Measurements from ENCODE around the gene ARHGAP10. TPM values are rescaled to one million over a fixed set of nuclear protein-coding genes. Genes with fewer than 3 reads are reported as not detected.

Gene ARHGAP10
- total and polyA plus RNA-seq, 10 of the 15 experiments (the other 5 are each of a cell fraction or from before 2014, with no cell fraction given) = 1.3 to 25.8 (median 17.2) TPM

DNA sequence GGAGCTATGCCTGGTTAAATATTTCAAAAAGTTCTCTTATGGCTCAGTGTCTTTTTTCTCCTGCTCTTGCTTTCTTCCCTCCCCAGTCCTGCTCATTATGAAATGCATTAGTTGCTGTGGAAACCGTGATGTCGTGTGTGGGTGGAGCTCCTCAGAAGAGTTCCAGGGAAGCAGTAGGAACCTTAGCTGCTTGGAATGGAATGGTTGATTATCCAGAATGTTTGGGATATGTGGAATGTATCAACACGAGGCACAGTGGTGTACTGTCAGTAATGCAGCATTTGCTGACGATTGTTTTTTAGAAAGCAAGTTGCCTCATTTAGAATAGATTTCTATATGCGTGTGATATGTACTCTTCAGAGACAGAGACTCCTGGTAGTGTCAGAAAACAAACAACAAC, 333.2 kb downstream of the ARHGAP10 start:
- intact Hi-C loops (cut with micrococcal nuclease; ENCODE audit: unreplicated experiment) = no loop called here
- BruUV-seq (replicated peaks) = no TSS peak

DNA sequence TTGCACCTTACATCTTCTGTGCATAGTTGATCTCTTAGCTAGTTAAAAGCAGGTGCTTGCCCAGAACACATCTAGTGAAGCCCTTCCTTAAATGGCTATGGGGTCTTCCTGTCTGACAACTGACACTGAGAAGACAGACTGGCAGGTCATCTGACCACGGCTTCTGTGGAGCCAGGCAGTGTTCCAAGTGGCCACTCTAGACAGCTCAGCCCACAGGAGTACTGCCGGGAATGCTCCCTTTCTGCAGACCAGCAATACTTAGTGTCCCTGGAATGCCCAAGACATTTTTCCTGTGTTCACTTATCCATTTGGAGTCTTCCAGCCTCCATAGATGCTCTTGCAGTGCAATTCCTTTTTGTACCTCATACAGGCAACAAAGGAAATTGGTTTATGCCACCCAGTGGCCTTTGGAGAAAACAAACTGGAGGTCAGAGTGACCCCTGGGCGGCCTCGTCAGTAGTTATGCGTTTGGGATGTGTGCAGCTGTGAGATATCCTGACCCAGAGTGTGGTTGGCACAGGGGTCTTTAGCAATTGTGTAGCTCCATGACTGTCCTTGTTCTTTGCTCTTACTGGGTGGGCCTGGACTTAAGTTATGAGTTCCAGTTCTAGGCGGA, 335.5 kb downstream of the ARHGAP10 start:
- H3K27me3 ChIP-seq (replicated peaks in 1 of 2; ENCODE audit: control insufficient read depth in 2 of 2, insufficient read depth in 2 of 2, low read length in 1 of 2) = no peaks in the 10 kb centered on the region
- no peak overlapping the region for H3K4me3 ChIP-seq
- no peak overlapping the region for H2AFZ ChIP-seq (ENCODE audit: control insufficient read depth, low read depth, low read length)
- no peak for FAIRE-seq
- H3K36me3 ChIP-seq (ENCODE audit: control insufficient read depth in 2 of 2, insufficient read depth in 2 of 2, low read length in 1 of 2) = peaks cover 7 to 21% of the 10 kb centered on the region in 2 experiments
- H3K27ac ChIP-seq (ENCODE audit: control insufficient read depth, insufficient read depth) = no peak overlapping the region
- CTCF ChIA-PET = interaction anchor here (1.0 kb wide), 1 partner anchor 144 kb away, joined by 3 read pairs; no protein-coding TSS in a partner anchor
- H3K4me1 ChIP-seq (ENCODE audit: control insufficient read depth, insufficient read depth, low read length) = no peaks in the 10 kb centered on the region
- no peak overlapping the region for H3K9ac ChIP-seq (ENCODE audit: control insufficient read depth, insufficient read depth, low read length)
- intact Hi-C loops (cut with micrococcal nuclease; ENCODE audit: unreplicated experiment) = no loop called here
- no peaks in the 10 kb centered on the region; the same call in 2 of the 3 replicates for H3K9me3 ChIP-seq (replicated peaks; ENCODE audit: control insufficient read depth, insufficient read depth, low read length)
- ATAC-seq = no peak
- H3K4me2 ChIP-seq (ENCODE audit: control insufficient read depth, insufficient read depth) = no peak overlapping the region
- SMC1A ChIA-PET (ENCODE audit: uncharacterized antibody, unreplicated experiment) = no interaction called here
- RAD21 ChIA-PET (ENCODE audit: unreplicated experiment) = no interaction called here
- no peaks in the 10 kb centered on the region for H3K79me2 ChIP-seq (ENCODE audit: control insufficient read depth, insufficient read depth, low read length)
- BruUV-seq (replicated peaks) = no TSS peak
- POLR2A ChIA-PET = no interaction called here
- WGBS (ENCODE audit: insufficient coverage, insufficient replicate concordance, low lambda C conversion rate, missing lambda C conversion rate) = 89% methylated on average over 6 of the region's 6 CpGs
- DNase-seq (ENCODE audit: low read depth, low spot score) = no peak
- H4K20me1 ChIP-seq (ENCODE audit: control insufficient read depth, insufficient read depth) = no peaks in the 10 kb centered on the region; the same call in 1 of the 2 replicates
- in situ Hi-C loops (cut with MboI) = no loop called here
- TF ChIP-seq SUZ12 (IDR thresholded peaks at IDR 0.05; ENCODE audit: unreplicated experiment) (no peak), ESRRA (IDR thresholded peaks at IDR 0.05; ENCODE audit: low read length) (no peak), RCOR1 (conservative IDR thresholded peaks at IDR 0.05; ENCODE audit: low read depth, low read length) (no peak), RB1 (IDR thresholded peaks at IDR 0.05; ENCODE audit: borderline replicate concordance) (no peak), RBBP5 (conservative IDR thresholded peaks at IDR 0.05) (no peak), RFX5 (IDR thresholded peaks at IDR 0.05; ENCODE audit: low read depth, low read length) (no peak)
- TF ChIP-seq, protein P1, sequence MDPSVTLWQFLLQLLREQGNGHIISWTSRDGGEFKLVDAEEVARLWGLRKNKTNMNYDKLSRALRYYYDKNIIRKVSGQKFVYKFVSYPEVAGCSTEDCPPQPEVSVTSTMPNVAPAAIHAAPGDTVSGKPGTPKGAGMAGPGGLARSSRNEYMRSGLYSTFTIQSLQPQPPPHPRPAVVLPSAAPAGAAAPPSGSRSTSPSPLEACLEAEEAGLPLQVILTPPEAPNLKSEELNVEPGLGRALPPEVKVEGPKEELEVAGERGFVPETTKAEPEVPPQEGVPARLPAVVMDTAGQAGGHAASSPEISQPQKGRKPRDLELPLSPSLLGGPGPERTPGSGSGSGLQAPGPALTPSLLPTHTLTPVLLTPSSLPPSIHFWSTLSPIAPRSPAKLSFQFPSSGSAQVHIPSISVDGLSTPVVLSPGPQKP (IDR thresholded peaks at IDR 0.05; ENCODE audit: low read depth, low read length) = no peak

More for the DNA sequence above, 333.2 kb downstream of the ARHGAP10 start:
- Histone ChIP-seq H3K9me3 (replicated peaks; ENCODE audit: control insufficient read depth, insufficient read depth, low read length) (no peaks in the 10 kb centered on the region), H4K20me1 (ENCODE audit: control insufficient read depth, insufficient read depth) (no peaks in the 10 kb centered on the region; the same call in 1 of the 2 replicates), H3K79me2 (ENCODE audit: control insufficient read depth, insufficient read depth, low read length) (no peaks in the 10 kb centered on the region), H3K9ac (ENCODE audit: control insufficient read depth, insufficient read depth, low read length) (no peak overlapping the region), H3K27ac (ENCODE audit: control insufficient read depth, insufficient read depth) (no peak overlapping the region), H3K27me3 (replicated peaks in 1 of 2; ENCODE audit: control insufficient read depth in 2 of 2, insufficient read depth in 2 of 2, low read length in 1 of 2) (no peaks in the 10 kb centered on the region), H3K36me3 (ENCODE audit: control insufficient read depth in 2 of 2, insufficient read depth in 2 of 2, low read length in 1 of 2) (peaks cover 6 to 21% of the 10 kb centered on the region in 2 experiments; a peak in 3 of 4 replicates), H3K4me1 (ENCODE audit: control insufficient read depth, insufficient read depth, low read length) (peaks cover 6% of the 10 kb centered on the region; the same call in 1 of the 2 replicates), H3K4me3 (no peak overlapping the region), H2AFZ (ENCODE audit: control insufficient read depth, low read depth, low read length) (no peak overlapping the region), H3K4me2 (ENCODE audit: control insufficient read depth, insufficient read depth) (no peak overlapping the region)
- FAIRE-seq (no peak), ATAC-seq (no peak), DNase-seq (ENCODE audit: low read depth, low spot score) (no peak)
- SMC1A ChIA-PET (ENCODE audit: uncharacterized antibody, unreplicated experiment) = no interaction called here
- 75% methylated on average over 5 of the region's 5 CpGs for WGBS (ENCODE audit: insufficient coverage, insufficient replicate concordance, low lambda C conversion rate, missing lambda C conversion rate)
- CTCF ChIA-PET = interaction anchor here (0.8 kb wide), 1 partner anchor 9 kb away, joined by 3 read pairs; no protein-coding TSS in a partner anchor
- in situ Hi-C loops (cut with MboI) = no loop called here
- RAD21 ChIA-PET (ENCODE audit: unreplicated experiment) = no interaction called here
- POLR2A ChIA-PET = no interaction called here
- TF ChIP-seq ZBED1 (IDR thresholded peaks at IDR 0.05; ENCODE audit: borderline replicate concordance) = no peak

Data from GM12878 (cell line).